Measurements from ENCODE around the gene DPEP2.

DNA sequence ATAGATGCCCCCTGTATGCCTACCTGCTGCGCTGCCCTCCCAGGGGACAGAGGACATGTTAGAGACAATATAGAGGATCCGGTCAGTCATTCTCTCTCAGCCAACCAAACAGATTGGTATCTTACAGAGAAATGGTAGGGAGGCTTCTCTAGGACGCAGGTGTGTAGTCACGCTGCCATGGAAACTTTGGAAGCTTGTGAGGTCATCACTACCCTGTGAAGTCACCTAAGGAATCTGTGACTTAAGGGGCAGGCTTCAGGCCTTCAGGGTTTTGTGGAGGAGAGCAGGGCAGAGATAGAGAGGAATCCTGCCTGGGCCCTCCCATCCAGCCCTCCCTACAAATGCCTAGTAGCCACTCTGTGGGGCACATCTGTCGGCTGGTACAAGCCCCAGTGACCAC, 16.4 kb upstream of the DPEP2 start, which contains the start of gene DPEP2NB:
- TF ChIP-seq, protein P1, sequence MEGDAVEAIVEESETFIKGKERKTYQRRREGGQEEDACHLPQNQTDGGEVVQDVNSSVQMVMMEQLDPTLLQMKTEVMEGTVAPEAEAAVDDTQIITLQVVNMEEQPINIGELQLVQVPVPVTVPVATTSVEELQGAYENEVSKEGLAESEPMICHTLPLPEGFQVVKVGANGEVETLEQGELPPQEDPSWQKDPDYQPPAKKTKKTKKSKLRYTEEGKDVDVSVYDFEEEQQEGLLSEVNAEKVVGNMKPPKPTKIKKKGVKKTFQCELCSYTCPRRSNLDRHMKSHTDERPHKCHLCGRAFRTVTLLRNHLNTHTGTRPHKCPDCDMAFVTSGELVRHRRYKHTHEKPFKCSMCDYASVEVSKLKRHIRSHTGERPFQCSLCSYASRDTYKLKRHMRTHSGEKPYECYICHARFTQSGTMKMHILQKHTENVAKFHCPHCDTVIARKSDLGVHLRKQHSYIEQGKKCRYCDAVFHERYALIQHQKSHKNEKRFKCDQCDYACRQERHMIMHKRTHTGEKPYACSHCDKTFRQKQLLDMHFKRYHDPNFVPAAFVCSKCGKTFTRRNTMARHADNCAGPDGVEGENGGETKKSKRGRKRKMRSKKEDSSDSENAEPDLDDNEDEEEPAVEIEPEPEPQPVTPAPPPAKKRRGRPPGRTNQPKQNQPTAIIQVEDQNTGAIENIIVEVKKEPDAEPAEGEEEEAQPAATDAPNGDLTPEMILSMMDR (IDR thresholded peaks at IDR 0.05), result no peak
- TF ChIP-seq POLR2A (IDR thresholded peaks at IDR 0.05) (no peak), POLR2AphosphoS5 (IDR thresholded peaks at IDR 0.05; ENCODE audit: insufficient read depth in 1 of 2, low read depth in 1 of 2) (no peak)
